Transverse colon (tissue), 4 donors: ENCODE results near the gene TOMM20. TPM values are rescaled to one million over a fixed set of nuclear protein-coding genes. Genes with fewer than 3 reads are reported as not detected.

Experiments used
- DNase-seq: peaks from one replicate; pipeline ENCODE4 v3.0.0-alpha.2; 2019
- H3K27ac ChIP-seq, 4 donors: fragments of 200-600 bp; sonication (generic); 2 replicates each; pipeline ENCODE4 v1.5.1; 2016 to 2018; ENCODE audit warnings: inconsistent platforms in 4 of 4
- H3K27me3 ChIP-seq: fragments of 200-600 bp; sonication (generic); 2 replicates; pipeline ENCODE4 v1.5.1; 2017; ENCODE audit warnings: inconsistent platforms
- H3K36me3 ChIP-seq, 4 donors: fragments of 200-600 bp; sonication (generic); 2 replicates each; pipeline ENCODE4 v1.5.1; 2017 to 2019; ENCODE audit warnings: inconsistent platforms in 4 of 4
- H3K4me1 ChIP-seq, 4 donors: fragments of 200-600 bp; sonication (generic); 2 replicates each; pipeline ENCODE4 v1.5.1; 2017 to 2020; ENCODE audit warnings: inconsistent platforms in 4 of 4
- H3K4me3 ChIP-seq, 4 donors: fragments of 200-600 bp; sonication (generic); 1 replicate in 1 of 4; 2 replicates in 3 of 4; pipeline versions ENCODE4 v1.5.1 to v1.6.1; 2017 to 2019; ENCODE audit warnings: inconsistent platforms in 4 of 4
- H3K9me3 ChIP-seq, 2 donors: fragments of 200-600 bp; sonication (generic); 2 replicates each; pipeline ENCODE4 v1.5.1; 2017 to 2019; ENCODE audit warnings: inconsistent platforms in 2 of 2
- EP300 ChIP-seq: sonication (generic); formaldehyde crosslinking; IDR thresholded peaks from one replicate; pipeline ENCODE4 v1.6.1; 2017; ENCODE audit warnings: antibody characterized with exemption, low read depth
- POLR2A ChIP-seq: fragments of 450-650 bp; IDR thresholded peaks from one replicate; pipeline ENCODE4 v1.6.1; 2016; ENCODE audit warnings: antibody characterized with exemption, mild to moderate bottlenecking, moderate library complexity
- POLR2AphosphoS5 ChIP-seq, 3 donors: sonication (generic); formaldehyde crosslinking; IDR thresholded peaks; one replicate each; pipeline ENCODE4 v1.6.1; 2016; ENCODE audit warnings: antibody characterized with exemption in 3 of 3
- WGBS, 2 donors: methylation state at CpG; one replicate each; pipeline ENCODE4 v1.1.5; 2018; ENCODE audit warnings: low coverage in 1 of 2; 5-methylcytosine and 5-hydroxymethylcytosine counted together
- in situ Hi-C, 4 donors: fragments of 200-750 bp; cut with MboI; loops; one replicate each; pipeline versions ENCODE4 v1.15.0 to v1.15.1; 2017; ENCODE audit warnings: low sequenced_read_pairs in 3 of 4, low pct_ligation_motif_present in 1 of 4, low pct_unique_long_range_greater_than_20kb in 1 of 4
- intact Hi-C: fragments of 100-400 bp; cut with DNase I; formaldehyde crosslinking; loops from one replicate; pipeline ENCODE4 v1.15.1; 2023; ENCODE audit warnings: low total_unique reads
- total RNA-seq, 4 donors: library from RNA; depleted of rRNA; stranded (reverse); fragments of >200 nt; gene quantifications; one replicate each; pipeline ENCODE4 v1.1.0, GENCODE V29; 2016
- TF ChIP-seq, protein P1 (sequence below), 5 experiments: fragments of 200-600 bp in 3 of 5; fragments of 450-650 bp in 2 of 5; sonication (generic) in 3 of 5; IDR thresholded peaks; 1 replicate in 2 of 5; 2 replicates in 3 of 5; pipeline ENCODE4 v1.5.1; 2016 to 2017; ENCODE audit warnings: antibody characterized with exemption in 5 of 5, inconsistent platforms in 3 of 5, mild to moderate bottlenecking in 2 of 5, moderate library complexity in 1 of 5

Gene TOMM20
- total RNA-seq, 4 donors from 2014 or later = 16.9 to 72.9 (median 54.5) TPM

DNA sequence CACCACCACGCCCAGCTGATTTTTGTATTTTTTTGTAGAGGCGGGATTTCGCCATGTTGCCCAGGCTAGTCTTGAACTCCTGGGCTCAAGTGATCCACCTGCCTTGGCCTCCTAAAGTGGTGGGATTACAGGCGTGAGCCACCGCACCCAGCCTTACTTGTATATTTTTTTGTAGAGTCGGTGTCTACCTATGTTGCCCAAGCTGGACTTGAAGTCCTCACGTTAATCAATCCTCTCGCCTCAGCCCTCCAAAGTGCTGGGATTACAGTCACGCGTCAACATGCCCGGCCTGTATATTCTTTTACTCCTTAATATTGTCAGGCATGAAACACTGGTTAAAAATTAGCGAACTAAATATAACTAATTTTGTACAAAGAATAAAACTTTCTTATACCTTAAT lies 5.5 kb upstream of the TOMM20 start:
- Histone ChIP-seq H3K4me3 (no peak overlapping the region), H3K4me1 (peaks cover 0 to 2% (median 0%) of the 10 kb centered on the region in 4 donors), H3K36me3 (peaks cover 0 to 43% (median 19%) of the 10 kb centered on the region in 4 donors), H3K27me3 (no peaks in the 10 kb centered on the region), H3K27ac (no peak overlapping the region), H3K9me3 (no peaks in the 10 kb centered on the region)
- intact Hi-C loops (no loop called here), in situ Hi-C loops (no loop called here)
- no peak for DNase-seq
- WGBS, 2 donors = 97 to 99% methylated on average over 9 to 12 of the region's 12 CpGs
- TF ChIP-seq POLR2AphosphoS5 (IDR thresholded peaks at IDR 0.05) = no peak
- TF ChIP-seq, protein P1, sequence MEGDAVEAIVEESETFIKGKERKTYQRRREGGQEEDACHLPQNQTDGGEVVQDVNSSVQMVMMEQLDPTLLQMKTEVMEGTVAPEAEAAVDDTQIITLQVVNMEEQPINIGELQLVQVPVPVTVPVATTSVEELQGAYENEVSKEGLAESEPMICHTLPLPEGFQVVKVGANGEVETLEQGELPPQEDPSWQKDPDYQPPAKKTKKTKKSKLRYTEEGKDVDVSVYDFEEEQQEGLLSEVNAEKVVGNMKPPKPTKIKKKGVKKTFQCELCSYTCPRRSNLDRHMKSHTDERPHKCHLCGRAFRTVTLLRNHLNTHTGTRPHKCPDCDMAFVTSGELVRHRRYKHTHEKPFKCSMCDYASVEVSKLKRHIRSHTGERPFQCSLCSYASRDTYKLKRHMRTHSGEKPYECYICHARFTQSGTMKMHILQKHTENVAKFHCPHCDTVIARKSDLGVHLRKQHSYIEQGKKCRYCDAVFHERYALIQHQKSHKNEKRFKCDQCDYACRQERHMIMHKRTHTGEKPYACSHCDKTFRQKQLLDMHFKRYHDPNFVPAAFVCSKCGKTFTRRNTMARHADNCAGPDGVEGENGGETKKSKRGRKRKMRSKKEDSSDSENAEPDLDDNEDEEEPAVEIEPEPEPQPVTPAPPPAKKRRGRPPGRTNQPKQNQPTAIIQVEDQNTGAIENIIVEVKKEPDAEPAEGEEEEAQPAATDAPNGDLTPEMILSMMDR (IDR thresholded peaks at IDR 0.05) = no peak
- TF ChIP-seq EP300 = no peak

DNA sequence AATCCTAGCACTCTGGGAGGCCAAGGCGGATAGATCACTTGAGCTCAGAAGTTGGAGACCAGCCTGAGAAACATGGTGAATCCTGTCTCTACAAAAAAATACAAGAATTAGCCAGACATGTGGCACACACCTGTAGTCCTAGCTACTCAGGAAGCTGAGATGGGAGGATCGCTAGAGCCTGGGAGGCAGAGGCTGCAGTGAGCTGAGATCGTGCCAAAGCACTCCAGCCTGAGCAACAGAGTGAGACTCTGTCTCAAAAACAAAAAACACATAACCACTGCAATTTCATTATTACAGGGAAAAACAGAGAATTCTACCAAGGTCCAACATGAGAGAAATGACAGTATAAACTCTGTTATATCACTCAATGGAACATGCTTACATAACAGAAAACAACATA lies 4.4 kb upstream of the TOMM20 start:
- Histone ChIP-seq H3K36me3 (peaks cover 0 to 43% (median 19%) of the 10 kb centered on the region in 4 donors), H3K9me3 (no peaks in the 10 kb centered on the region), H3K4me3 (no peak overlapping the region), H3K4me1 (peaks cover 0 to 5% (median 0%) of the 10 kb centered on the region in 4 donors), H3K27ac (no peak overlapping the region), H3K27me3 (no peaks in the 10 kb centered on the region)
- TF ChIP-seq, protein P1 (IDR thresholded peaks at IDR 0.05) = no peak
- TF ChIP-seq POLR2AphosphoS5 (IDR thresholded peaks at IDR 0.05) (no peak), POLR2A (no peak), EP300 (no peak)
- intact Hi-C loops = no loop called here
- in situ Hi-C loops = no loop called here
- no peak for DNase-seq
- 93 to 100% methylated on average over 2 to 3 of the region's 3 CpGs for WGBS, 2 donors

DNA sequence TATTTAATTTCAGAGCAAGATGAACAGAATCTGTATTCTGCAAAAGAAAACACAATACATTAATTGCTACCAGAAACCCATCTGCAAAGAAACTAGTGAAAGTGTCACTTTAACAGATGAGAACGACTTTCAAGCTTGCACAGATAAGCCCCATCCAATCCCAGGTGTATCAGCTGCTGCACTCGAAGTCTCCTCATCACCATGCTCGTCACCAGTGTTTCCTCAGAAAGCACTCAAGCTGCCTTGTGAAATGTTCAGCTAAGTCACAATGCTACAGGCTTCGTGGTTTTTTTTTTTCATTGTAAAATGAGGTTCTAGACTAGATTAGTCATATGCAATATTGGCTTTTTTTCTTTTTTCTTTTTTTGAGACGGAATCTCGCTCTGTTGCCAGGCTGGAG lies 3.3 kb upstream of the TOMM20 start:
- Histone ChIP-seq H3K4me1 (peaks cover 0 to 13% (median 4%) of the 10 kb centered on the region in 4 donors), H3K9me3 (no peaks in the 10 kb centered on the region), H3K4me3 (no peak overlapping the region), H3K27ac (no peak overlapping the region), H3K27me3 (no peaks in the 10 kb centered on the region), H3K36me3 (peaks cover 0 to 33% (median 13%) of the 10 kb centered on the region in 4 donors)
- in situ Hi-C loops = no loop called here
- DNase-seq = no peak
- TF ChIP-seq, protein P1 (IDR thresholded peaks at IDR 0.05) = no peak
- TF ChIP-seq POLR2AphosphoS5 (IDR thresholded peaks at IDR 0.05) (no peak), EP300 (no peak), POLR2A (no peak)
- 74 to 81% methylated on average over 5 to 6 of the region's 6 CpGs for WGBS, 2 donors
- intact Hi-C loops = no loop called here

DNA sequence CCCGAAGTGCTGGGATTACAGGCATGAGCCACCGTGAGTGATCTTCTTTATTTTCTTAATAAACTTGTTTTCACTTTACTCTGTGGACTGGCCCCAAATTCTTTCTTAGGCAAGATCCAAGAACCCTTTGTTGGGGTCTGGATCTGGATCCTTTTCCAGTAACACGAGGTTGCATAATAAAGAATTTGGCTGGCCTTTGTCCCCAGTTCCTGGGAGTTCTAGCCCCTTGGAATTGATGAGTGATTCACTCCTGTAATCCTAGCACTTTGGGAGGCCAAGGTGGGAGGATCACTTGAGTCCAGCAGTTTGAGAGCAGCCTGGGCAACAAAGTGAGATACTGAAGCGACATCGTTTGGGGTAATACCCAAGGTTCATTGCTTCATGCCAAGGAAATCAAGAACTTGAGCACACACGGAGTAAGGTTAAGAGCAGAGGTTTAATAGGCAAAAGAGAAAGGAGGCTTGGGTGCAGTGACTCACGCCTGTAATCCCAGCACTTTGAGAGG lies 2.2 kb upstream of the TOMM20 start:
- Histone ChIP-seq H3K27me3 (no peaks in the 10 kb centered on the region), H3K4me1 (peaks cover 0 to 24% (median 12%) of the 10 kb centered on the region in 4 donors), H3K36me3 (peaks cover 0 to 27% (median 8%) of the 10 kb centered on the region in 4 donors), H3K9me3 (no peaks in the 10 kb centered on the region), H3K27ac (no peak overlapping the region), H3K4me3 (no peak overlapping the region)
- no peak for TF ChIP-seq EP300
- TF ChIP-seq POLR2AphosphoS5 (IDR thresholded peaks at IDR 0.05) = no peak
- TF ChIP-seq POLR2A = no peak
- TF ChIP-seq, protein P1 (IDR thresholded peaks at IDR 0.05) = no peak
- DNase-seq = no peak
- intact Hi-C loops = no loop called here
- in situ Hi-C loops = no loop called here
- 78 to 85% methylated on average over 4 to 7 of the region's 7 CpGs for WGBS, 2 donors
